Fibroblast of villous mesenchyme (primary cell): ENCODE measurements around the gene MYL6. TPM values are rescaled to one million over a fixed set of nuclear protein-coding genes. Genes with fewer than 3 reads are reported as not detected.
A peak's percentile ranks its signal among the peaks of the same experiment; 100 is the strongest.

Experiments
- DNase-seq: peaks from one replicate; pipeline ENCODE4 v3.0.0-alpha.2; 2010; ENCODE audit warnings: low read depth
- H3K4me3 ChIP-seq: 2 replicates; pipeline ENCODE4 v1.5.1; 2011; ENCODE audit warnings: low read depth, mild to moderate bottlenecking, low read length
- CTCF ChIP-seq: IDR thresholded peaks from 2 replicates; pipeline ENCODE4 v1.5.1; 2012; ENCODE audit warnings: low read depth, mild to moderate bottlenecking, low read length; ENCODE audit not compliant: insufficient read depth
- total RNA-seq: library from RNA; depleted of rRNA; stranded (reverse); fragments of >200 nt; gene quantifications from 2 replicates; pipeline ENCODE4 v1.2.3, GENCODE V29; 2012

Gene MYL6
- total RNA-seq, 1 donor = 2,412 TPM

GRCh38 chr12:56143870-56144269 is 14.3 kb upstream of the MYL6 start:
- H3K4me3 ChIP-seq = no peak overlapping the region
- no peak for DNase-seq
- TF ChIP-seq CTCF = no peak

DNA sequence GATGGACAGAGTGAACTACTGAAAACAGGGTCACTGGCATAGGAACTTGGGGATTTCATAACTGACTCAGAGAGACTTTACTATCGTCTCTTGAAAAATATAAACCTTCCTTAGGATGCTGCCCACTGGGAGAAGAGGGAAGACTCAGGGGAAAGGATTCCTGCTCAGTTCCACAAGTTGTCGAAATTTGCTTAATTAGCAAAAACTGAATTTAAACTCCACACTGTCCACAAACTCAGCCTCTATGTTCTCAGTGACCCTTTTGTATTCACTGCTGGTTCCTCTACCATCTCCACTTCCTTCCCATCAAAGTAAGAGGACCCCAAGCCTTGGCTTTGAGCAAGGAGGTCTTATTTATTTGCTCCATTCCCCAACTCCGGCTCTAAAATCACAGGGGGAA is 12.9 kb upstream of the MYL6 start:
- no peak overlapping the region for H3K4me3 ChIP-seq
- DNase-seq = no peak
- no peak for TF ChIP-seq CTCF

DNA sequence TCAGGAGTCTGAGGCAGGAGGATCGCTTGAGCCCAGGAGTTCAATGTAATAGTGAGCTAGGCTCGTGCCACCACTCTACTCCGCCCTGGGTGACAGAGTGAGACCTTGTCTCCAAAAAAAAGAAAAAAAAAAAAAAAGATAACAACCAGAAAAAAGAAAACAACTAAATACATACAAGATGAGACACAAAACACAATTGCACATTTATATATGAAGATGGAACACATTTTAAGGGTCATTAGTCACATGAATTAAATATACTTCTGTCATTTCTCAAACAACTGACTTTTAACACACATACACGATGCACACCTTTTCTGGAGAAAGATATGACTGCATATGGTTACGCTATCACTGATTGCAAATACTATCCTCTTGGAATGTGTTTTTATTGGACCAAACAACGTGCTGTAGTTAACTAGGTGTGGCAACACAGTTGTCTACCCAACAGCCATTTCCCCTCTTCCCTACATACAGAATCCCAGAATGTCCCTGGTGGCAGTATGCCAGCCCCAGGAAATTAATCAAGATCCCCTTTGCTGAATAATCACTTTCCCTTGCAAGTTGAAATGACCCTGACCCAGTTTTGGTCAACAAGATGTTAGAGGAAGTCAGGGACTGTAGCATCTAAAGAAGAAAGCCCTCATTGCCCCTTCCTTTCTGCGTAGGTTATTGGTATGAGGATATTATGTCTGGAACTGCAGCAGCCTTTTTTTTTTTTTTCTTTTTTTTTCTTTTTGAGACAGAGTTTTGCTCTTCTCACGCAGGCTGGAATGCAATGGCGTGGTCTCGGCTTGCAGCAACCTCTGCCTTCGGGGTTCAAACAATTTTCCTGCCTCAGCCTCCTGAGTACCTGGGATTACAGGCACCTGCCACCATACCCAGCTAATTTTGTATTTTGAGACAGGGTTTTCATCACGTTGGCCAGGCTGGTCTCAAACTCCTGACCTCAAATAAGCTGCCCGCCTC is 11.4 kb upstream of the MYL6 start:
- DNase-seq = peak; percentile 36
- no peak overlapping the region for H3K4me3 ChIP-seq
- TF ChIP-seq CTCF = no peak

- TF ChIP-seq CTCF = no peak
- peak; percentile 47 for DNase-seq
- no peak overlapping the region for H3K4me3 ChIP-seq
Measured at GRCh38 chr12:56150563-56150962, 7.6 kb upstream of the MYL6 start.

DNA sequence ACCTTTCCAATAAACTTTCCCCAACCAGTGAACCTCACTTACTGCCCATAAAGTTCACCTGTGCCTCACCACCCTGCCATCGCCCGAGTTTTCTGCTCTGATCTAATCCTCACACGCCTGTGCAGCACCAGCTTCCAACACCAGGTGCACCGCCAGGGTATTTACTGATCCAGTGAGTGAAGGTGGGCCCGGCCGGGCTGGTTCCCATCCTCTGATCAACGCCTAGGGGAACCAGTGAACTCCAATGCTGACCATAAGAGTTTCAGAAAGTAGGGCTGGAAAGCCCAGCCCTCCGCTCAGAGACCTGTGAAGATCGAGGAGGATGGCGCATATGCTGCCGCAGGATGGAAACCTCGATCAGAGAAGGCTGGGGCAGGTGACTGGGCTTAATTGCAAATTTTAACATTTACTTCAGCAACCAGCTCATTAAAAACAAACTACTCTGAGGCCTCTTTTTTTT is 6.5 kb upstream of the MYL6 start:
- peak overlapping the region; percentile 80 for H3K4me3 ChIP-seq
- TF ChIP-seq CTCF = peak; percentile 48
- no peak for DNase-seq

DNA sequence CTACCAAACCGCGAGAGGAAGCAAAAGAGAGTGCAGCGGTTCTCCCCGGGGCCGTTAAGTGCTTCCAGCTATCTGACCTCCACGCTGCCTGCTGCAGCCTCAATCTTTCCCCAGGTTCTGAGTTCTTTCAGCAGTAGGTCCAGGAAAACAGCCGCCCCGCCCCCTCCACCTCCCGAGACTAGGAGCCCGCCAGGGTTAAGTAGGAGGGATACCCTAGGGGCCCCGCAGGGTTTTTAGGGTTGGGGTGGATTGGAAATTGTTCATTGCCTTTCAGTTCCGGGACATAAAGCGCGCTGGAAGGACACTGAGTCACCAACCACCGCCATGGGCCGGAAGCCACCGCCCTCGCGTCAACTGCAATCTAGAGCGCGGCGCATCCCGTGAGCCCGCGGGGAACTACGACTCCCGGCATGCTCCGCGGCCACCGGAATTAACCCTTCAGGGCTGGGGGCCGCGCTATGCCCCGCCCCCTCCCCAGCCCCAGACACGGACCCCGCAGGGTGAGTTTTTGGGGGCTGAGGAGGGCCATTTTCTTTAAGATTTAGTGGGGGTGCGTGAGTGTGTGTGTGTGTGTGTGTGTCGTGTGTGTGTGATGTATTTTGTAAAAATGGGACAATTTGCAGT is 5.9 kb upstream of the MYL6 start, which contains the start of gene MYL6B:
TSS of gene MYL6B (plus strand) at position 456 of the 624 bp plus-strand sequence. CDS start 1,332 bp downstream, outside the sequence.
- peak within 1 kb of the TSS; percentile 80 for H3K4me3 ChIP-seq
- peak; percentile 91 for DNase-seq
- no peak for TF ChIP-seq CTCF
